H9 (cell line): ENCODE measurements around the gene DPP10. TPM values are rescaled to one million over a fixed set of nuclear protein-coding genes. Genes with fewer than 3 reads are reported as not detected.

Experiments used
- DNase-seq: peaks from one replicate; pipeline ENCODE4 v3.0.0-alpha.2; 2017
- H2AFZ ChIP-seq: one replicate; pipeline ENCODE4 v1.6.1; 2013; ENCODE audit warnings: mild to moderate bottlenecking, low read length, control low read depth, moderate library complexity
- H2AK5ac ChIP-seq: 2 replicates; pipeline ENCODE4 v1.6.1; 2013; ENCODE audit warnings: low read length, control low read depth, mixed read lengths; ENCODE audit not compliant: insufficient read length
- H2BK120ac ChIP-seq: one replicate; pipeline ENCODE4 v1.6.1; 2013; ENCODE audit warnings: low read depth, mild to moderate bottlenecking, low read length, control low read depth, inconsistent platforms; ENCODE audit not compliant: poor library complexity, severe bottlenecking
- H2BK12ac ChIP-seq: 2 replicates; pipeline ENCODE4 v1.6.1; 2013; ENCODE audit warnings: low read length, control low read depth, mixed read lengths, low read depth; ENCODE audit not compliant: insufficient read length
- H2BK15ac ChIP-seq: 2 replicates; pipeline ENCODE4 v1.6.1; 2013; ENCODE audit warnings: low read depth, low read length, control low read depth
- H2BK20ac ChIP-seq: one replicate; pipeline ENCODE4 v1.6.1; 2013; ENCODE audit warnings: low read depth, mild to moderate bottlenecking, low read length, control low read depth, inconsistent platforms; ENCODE audit not compliant: poor library complexity, severe bottlenecking
- H2BK5ac ChIP-seq: 2 replicates; pipeline ENCODE4 v1.6.1; 2013; ENCODE audit warnings: low read length, control low read depth, mixed read lengths; ENCODE audit not compliant: insufficient read length
- H3K14ac ChIP-seq: 2 replicates; pipeline ENCODE4 v1.6.1; 2013; ENCODE audit warnings: low read length, control low read depth; ENCODE audit not compliant: insufficient read depth
- H3K18ac ChIP-seq: 2 replicates; pipeline ENCODE4 v1.6.1; 2013; ENCODE audit warnings: low read depth, mild to moderate bottlenecking, mixed read lengths, low read length, control low read depth; ENCODE audit not compliant: insufficient read length
- H3K23ac ChIP-seq: 2 replicates; pipeline ENCODE4 v1.6.1; 2013; ENCODE audit warnings: low read length, control low read depth, mixed read lengths, low read depth; ENCODE audit not compliant: insufficient read length
- H3K23me2 ChIP-seq: 2 replicates; pipeline ENCODE4 v1.6.1; 2013; ENCODE audit warnings: low read depth, mild to moderate bottlenecking, mixed read lengths, low read length, control low read depth; ENCODE audit not compliant: insufficient read length, poor library complexity, severe bottlenecking
- H3K27ac ChIP-seq: 2 replicates; pipeline ENCODE4 v1.5.1; 2013; ENCODE audit warnings: low read length, control low read depth, mixed read lengths, low read depth; ENCODE audit not compliant: insufficient read length
- H3K27me3 ChIP-seq: 2 replicates; pipeline ENCODE4 v1.6.1; 2013; ENCODE audit warnings: low read length, control low read depth, inconsistent platforms; ENCODE audit not compliant: insufficient read depth
- H3K4ac ChIP-seq: 2 replicates; pipeline ENCODE4 v1.6.1; 2013; ENCODE audit warnings: low read depth, mild to moderate bottlenecking, control low read depth, inconsistent platforms, low read length, moderate library complexity
- H3K4me1 ChIP-seq: 2 replicates; pipeline ENCODE4 v1.6.1; 2013; ENCODE audit warnings: low read length, control low read depth, inconsistent platforms; ENCODE audit not compliant: insufficient read depth
- H3K4me2 ChIP-seq: 2 replicates; pipeline ENCODE4 v1.6.1; 2013; ENCODE audit warnings: low read length, control low read depth, mixed read lengths; ENCODE audit not compliant: insufficient read length, insufficient read depth
- H3K56ac ChIP-seq: 2 replicates; pipeline ENCODE4 v1.6.1; 2013; ENCODE audit warnings: low read depth, mild to moderate bottlenecking, mixed read lengths, low read length, control low read depth; ENCODE audit not compliant: insufficient read length
- H3K79me1 ChIP-seq: 2 replicates; pipeline ENCODE4 v1.6.1; 2013; ENCODE audit warnings: low read depth, mild to moderate bottlenecking, moderate library complexity, low read length, control low read depth, inconsistent platforms; ENCODE audit not compliant: insufficient read depth, poor library complexity, severe bottlenecking
- H3K79me2 ChIP-seq: 2 replicates; pipeline ENCODE4 v1.6.1; 2013; ENCODE audit warnings: low read length, control low read depth, inconsistent platforms; ENCODE audit not compliant: insufficient read depth
- H3K9ac ChIP-seq: 2 replicates; pipeline ENCODE4 v1.6.1; 2013; ENCODE audit warnings: low read length, control low read depth, mixed read lengths; ENCODE audit not compliant: insufficient read length; ENCODE audit errors: extremely low read depth
- H3K9me3 ChIP-seq: one replicate; pipeline ENCODE4 v1.6.1; 2013; ENCODE audit warnings: low read depth, low read length, inconsistent platforms; ENCODE audit not compliant: control insufficient read depth
- H3T11ph ChIP-seq: one replicate; pipeline ENCODE4 v1.6.1; 2013; ENCODE audit warnings: mild to moderate bottlenecking, low read length, control low read depth, inconsistent platforms
- H4K20me1 ChIP-seq: one replicate; pipeline ENCODE4 v1.6.1; 2013; ENCODE audit not compliant: control insufficient read depth, insufficient read length, insufficient read depth
- H4K5ac ChIP-seq: 2 replicates; pipeline ENCODE4 v1.6.1; 2013; ENCODE audit warnings: low read depth, mild to moderate bottlenecking, mixed read lengths, low read length, control low read depth; ENCODE audit not compliant: insufficient read length
- H4K8ac ChIP-seq: replicated peaks from 2 replicates; pipeline ENCODE4 v1.6.1; 2013; ENCODE audit warnings: low read length, control low read depth, mixed read lengths, low read depth; ENCODE audit not compliant: insufficient read length
- H4K91ac ChIP-seq: 2 replicates; pipeline ENCODE4 v1.6.1; 2013; ENCODE audit warnings: low read depth, mild to moderate bottlenecking, moderate library complexity, mixed read lengths, low read length, control low read depth; ENCODE audit not compliant: insufficient read length
- H3K27ac Mint-ChIP-seq, 3 experiments: 2 replicates in 2 of 3; 3 replicates in 1 of 3; pipeline ENCODE4 v1.8.0; 2020 to 2021; ENCODE audit warnings: mixed read lengths in 3 of 3, mild to moderate bottlenecking in 1 of 3, moderate library complexity in 1 of 3
- H3K27me3 Mint-ChIP-seq: 2 replicates; pipeline ENCODE4 v1.8.0; 2021; ENCODE audit warnings: low read depth, mild to moderate bottlenecking, moderate library complexity, mixed read lengths
- H3K36me3 Mint-ChIP-seq, 3 experiments: 2 replicates in 2 of 3; 3 replicates in 1 of 3; pipeline ENCODE4 v1.8.0; 2020 to 2021; ENCODE audit warnings: low read depth in 3 of 3, mixed read lengths in 3 of 3; ENCODE audit not compliant: insufficient read depth in 1 of 3
- H3K4me1 Mint-ChIP-seq, 2 experiments: 2 replicates each; pipeline ENCODE4 v1.8.0; 2020; ENCODE audit warnings: mixed read lengths in 2 of 2
- H3K4me3 Mint-ChIP-seq, 2 experiments: 2 replicates in 1 of 2; 3 replicates in 1 of 2; pipeline ENCODE4 v1.8.0; 2020 to 2021; ENCODE audit warnings: mild to moderate bottlenecking in 2 of 2, mixed read lengths in 2 of 2, moderate library complexity in 1 of 2
- H3K9me3 Mint-ChIP-seq, 2 experiments: 2 replicates in 1 of 2; 3 replicates in 1 of 2; pipeline ENCODE4 v1.8.0; 2020; ENCODE audit warnings: mild to moderate bottlenecking in 2 of 2, mixed read lengths in 2 of 2, moderate library complexity in 1 of 2
- CTCF ChIP-seq: fragments of 200-600 bp; sonication (generic); conservative IDR thresholded peaks from 3 replicates; pipeline ENCODE4 v1.8.0; 2021; ENCODE audit warnings: antibody characterized with exemption, mild to moderate bottlenecking
- WGBS: extraction: QIAGEN DNeasy Blood & Tissue Kit; methylation state at CpG from one replicate; pipeline ENCODE4 v1.1.7; 2013; ENCODE audit warnings: missing lambda C conversion rate, low lambda C conversion rate, mixed read lengths; ENCODE audit not compliant: insufficient read length; ENCODE audit errors: extremely low coverage; 5-methylcytosine and 5-hydroxymethylcytosine counted together
- total RNA-seq: library from RNA; stranded (reverse); gene quantifications from 2 replicates; pipeline ENCODE4 v1.2.1, GENCODE V29; 2021

DPP10 gene
- total RNA-seq, 1 experiment from 2014 or later = 11.3 TPM

- Histone ChIP-seq H2BK120ac (no peak overlapping the region), H3K27ac (no peak overlapping the region), H2BK12ac (no peak overlapping the region), H3K4ac (no peak overlapping the region), H3T11ph (no peak overlapping the region), H4K5ac (no peak overlapping the region), H3K9me3 (no peaks in the 10 kb centered on the region), H4K20me1 (no peaks in the 10 kb centered on the region), H3K23ac (no peak overlapping the region), H3K56ac (no peak overlapping the region), H2BK5ac (no peak overlapping the region), H3K18ac (no peak overlapping the region), H3K4me1 (no peaks in the 10 kb centered on the region), H2BK20ac (no peak overlapping the region), H3K23me2 (no peaks in the 10 kb centered on the region), H2AFZ (no peak overlapping the region), H2AK5ac (no peak overlapping the region), H3K4me2 (no peak overlapping the region), H3K79me1 (no peaks in the 10 kb centered on the region), H3K9ac (no peak overlapping the region), H4K91ac (no peak overlapping the region), H2BK15ac (no peak overlapping the region), H4K8ac (no peak overlapping the region), H3K79me2 (no peaks in the 10 kb centered on the region), H3K14ac (no peak overlapping the region), H3K27me3 (no peaks in the 10 kb centered on the region)
- H3K4me1 Mint-ChIP-seq = no peaks in the 10 kb centered on the region
- WGBS = no CpG with 5 or more reads among the region's 2 CpGs
- no peaks in the 10 kb centered on the region for H3K27me3 Mint-ChIP-seq
- TF ChIP-seq CTCF = no peak
- peaks cover 5 to 9% of the 10 kb centered on the region in 2 experiments; a peak in 3 of 5 replicates for H3K9me3 Mint-ChIP-seq
- no peak for DNase-seq
- H3K36me3 Mint-ChIP-seq = peaks cover 4 to 17% (median 11%) of the 10 kb centered on the region in 3 experiments; a peak in 5 of 7 replicates
- H3K27ac Mint-ChIP-seq = no peak overlapping the region
- H3K4me3 Mint-ChIP-seq = no peak overlapping the region
Measured at GRCh38 chr2:115481842-115482241, 1039.4 kb downstream of the DPP10 start.
